ENCODE results near the gene NHS.

DNA sequence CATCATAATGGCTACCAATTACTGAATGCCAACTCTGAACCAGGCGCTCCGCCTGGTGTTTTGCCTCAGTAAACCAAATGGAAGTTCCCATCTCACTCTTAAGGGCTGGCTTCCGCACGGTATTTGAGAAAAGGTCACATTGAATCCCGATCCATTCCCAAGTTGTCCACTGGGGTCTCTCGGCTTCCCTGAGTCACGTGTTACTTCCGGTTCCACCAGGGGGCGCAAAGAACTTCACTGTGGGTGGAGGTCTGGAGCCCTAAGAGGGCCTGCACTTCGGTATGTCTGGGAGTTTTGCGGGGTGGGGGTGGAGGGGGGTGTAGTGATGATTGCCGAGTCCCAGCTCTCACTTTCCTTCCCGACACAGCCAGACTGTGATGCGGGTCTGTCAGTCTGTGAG, 13.4 kb upstream of the NHS start:
- TF ChIP-seq, protein P1, sequence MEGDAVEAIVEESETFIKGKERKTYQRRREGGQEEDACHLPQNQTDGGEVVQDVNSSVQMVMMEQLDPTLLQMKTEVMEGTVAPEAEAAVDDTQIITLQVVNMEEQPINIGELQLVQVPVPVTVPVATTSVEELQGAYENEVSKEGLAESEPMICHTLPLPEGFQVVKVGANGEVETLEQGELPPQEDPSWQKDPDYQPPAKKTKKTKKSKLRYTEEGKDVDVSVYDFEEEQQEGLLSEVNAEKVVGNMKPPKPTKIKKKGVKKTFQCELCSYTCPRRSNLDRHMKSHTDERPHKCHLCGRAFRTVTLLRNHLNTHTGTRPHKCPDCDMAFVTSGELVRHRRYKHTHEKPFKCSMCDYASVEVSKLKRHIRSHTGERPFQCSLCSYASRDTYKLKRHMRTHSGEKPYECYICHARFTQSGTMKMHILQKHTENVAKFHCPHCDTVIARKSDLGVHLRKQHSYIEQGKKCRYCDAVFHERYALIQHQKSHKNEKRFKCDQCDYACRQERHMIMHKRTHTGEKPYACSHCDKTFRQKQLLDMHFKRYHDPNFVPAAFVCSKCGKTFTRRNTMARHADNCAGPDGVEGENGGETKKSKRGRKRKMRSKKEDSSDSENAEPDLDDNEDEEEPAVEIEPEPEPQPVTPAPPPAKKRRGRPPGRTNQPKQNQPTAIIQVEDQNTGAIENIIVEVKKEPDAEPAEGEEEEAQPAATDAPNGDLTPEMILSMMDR (IDR thresholded peaks at IDR 0.05), result no peak
- no peak for TF ChIP-seq RCOR1 (IDR thresholded peaks at IDR 0.05; ENCODE audit: low read depth, low read length)
- TF ChIP-seq MYC (IDR thresholded peaks at IDR 0.05; ENCODE audit: borderline replicate concordance, low read length), result no peak
- TF ChIP-seq RFX5 (IDR thresholded peaks at IDR 0.05), result no peak
- TF ChIP-seq, protein P2, sequence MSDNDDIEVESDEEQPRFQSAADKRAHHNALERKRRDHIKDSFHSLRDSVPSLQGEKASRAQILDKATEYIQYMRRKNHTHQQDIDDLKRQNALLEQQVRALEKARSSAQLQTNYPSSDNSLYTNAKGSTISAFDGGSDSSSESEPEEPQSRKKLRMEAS (IDR thresholded peaks at IDR 0.05), result no peak
- TF ChIP-seq POLR2A (IDR thresholded peaks at IDR 0.05; ENCODE audit: low read length), result no peak
- TF ChIP-seq HOXB13 (CRISPR knock-in tag; IDR thresholded peaks at IDR 0.05; ENCODE audit: low read depth), result no peak
- no peak for TF ChIP-seq CHD4 (IDR thresholded peaks at IDR 0.05; ENCODE audit: borderline replicate concordance)
- TF ChIP-seq SREBF2 (IDR thresholded peaks at IDR 0.05), result no peak
- TF ChIP-seq JUN (IDR thresholded peaks at IDR 0.05), result no peak
- TF ChIP-seq JUNB (IDR thresholded peaks at IDR 0.05), result no peak
- TF ChIP-seq, protein P3, sequence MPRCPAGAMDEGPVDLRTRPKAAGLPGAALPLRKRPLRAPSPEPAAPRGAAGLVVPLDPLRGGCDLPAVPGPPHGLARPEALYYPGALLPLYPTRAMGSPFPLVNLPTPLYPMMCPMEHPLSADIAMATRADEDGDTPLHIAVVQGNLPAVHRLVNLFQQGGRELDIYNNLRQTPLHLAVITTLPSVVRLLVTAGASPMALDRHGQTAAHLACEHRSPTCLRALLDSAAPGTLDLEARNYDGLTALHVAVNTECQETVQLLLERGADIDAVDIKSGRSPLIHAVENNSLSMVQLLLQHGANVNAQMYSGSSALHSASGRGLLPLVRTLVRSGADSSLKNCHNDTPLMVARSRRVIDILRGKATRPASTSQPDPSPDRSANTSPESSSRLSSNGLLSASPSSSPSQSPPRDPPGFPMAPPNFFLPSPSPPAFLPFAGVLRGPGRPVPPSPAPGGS (IDR thresholded peaks at IDR 0.05), result no peak

All from A549 (cell line).